ENCODE measurements around the gene SNX8.
"Not testable (repeated sequence)": the region's sequence is repeated elsewhere in the genome, so short reads cannot be mapped to it uniquely, and the experiment has no call there.

SNX8 gene

DNA sequence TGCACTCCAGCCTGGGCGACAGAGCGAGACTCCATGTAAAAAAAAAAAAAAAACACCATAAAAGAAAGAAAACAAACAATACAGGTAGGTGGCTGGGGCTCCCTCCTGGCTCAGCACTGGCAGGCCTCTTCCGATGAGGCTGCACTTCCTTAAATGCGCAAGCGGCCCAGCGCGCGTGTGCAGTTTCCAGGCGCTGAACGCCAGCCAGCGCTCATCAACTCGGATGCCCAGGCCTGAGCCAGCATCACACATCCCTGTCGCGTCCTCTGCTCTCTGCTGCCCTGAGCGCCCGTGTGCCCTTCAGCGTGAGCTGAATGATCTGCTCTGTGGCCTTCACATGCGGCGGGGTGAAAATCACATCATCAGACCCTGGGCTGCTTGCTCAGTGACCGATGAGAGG, 40.4 kb downstream of the SNX8 start:
- DNase-seq (ENCODE audit: extremely low read depth, insufficient read length), result no peak
- H3K27me3 ChIP-seq (replicated peaks; ENCODE audit: control insufficient read depth, insufficient read depth, low read length), result no peaks in the 10 kb centered on the region
- no peak for TF ChIP-seq CTCF (IDR thresholded peaks at IDR 0.05; ENCODE audit: insufficient read depth, low read length, poor library complexity, severe bottlenecking)
- peaks cover 19% of the 10 kb centered on the region for H3K36me3 ChIP-seq (ENCODE audit: control insufficient read depth, insufficient read depth, low read length)
- no peak overlapping the region for H3K4me3 ChIP-seq (replicated peaks; ENCODE audit: low read depth, low read length)

- DNase-seq (ENCODE audit: extremely low read depth, insufficient read length), result no peak
- TF ChIP-seq CTCF (IDR thresholded peaks at IDR 0.05; ENCODE audit: insufficient read depth, low read length, poor library complexity, severe bottlenecking), result no peak
- H3K4me3 ChIP-seq (replicated peaks; ENCODE audit: low read depth, low read length), result no peak overlapping the region
- H3K36me3 ChIP-seq (ENCODE audit: control insufficient read depth, insufficient read depth, low read length), result peaks cover 19% of the 10 kb centered on the region
- H3K27me3 ChIP-seq (replicated peaks; ENCODE audit: control insufficient read depth, insufficient read depth, low read length), result no peaks in the 10 kb centered on the region
These were observed 42.2 kb downstream of the SNX8 start for GRCh38 chr7:2272031-2272430.

GRCh38 chr7:2271273-2272026, 42.8 kb downstream of the SNX8 start:
- no peak for DNase-seq (ENCODE audit: extremely low read depth, insufficient read length)
- H3K36me3 ChIP-seq (ENCODE audit: control insufficient read depth, insufficient read depth, low read length), result peaks cover 17% of the 10 kb centered on the region
- H3K4me3 ChIP-seq (replicated peaks; ENCODE audit: low read depth, low read length), result no peak overlapping the region
- H3K27me3 ChIP-seq (replicated peaks; ENCODE audit: control insufficient read depth, insufficient read depth, low read length), result no peaks in the 10 kb centered on the region
- no peak for TF ChIP-seq CTCF (IDR thresholded peaks at IDR 0.05; ENCODE audit: insufficient read depth, low read length, poor library complexity, severe bottlenecking)

GRCh38 chr7:2270495-2270894, 43.7 kb downstream of the SNX8 start:
- H3K36me3 ChIP-seq (ENCODE audit: control insufficient read depth, insufficient read depth, low read length), result peaks cover 17% of the 10 kb centered on the region
- DNase-seq (ENCODE audit: extremely low read depth, insufficient read length), result no peak
- H3K4me3 ChIP-seq (replicated peaks; ENCODE audit: low read depth, low read length), result no peak overlapping the region
- TF ChIP-seq CTCF (IDR thresholded peaks at IDR 0.05; ENCODE audit: insufficient read depth, low read length, poor library complexity, severe bottlenecking), result no peak
- no peaks in the 10 kb centered on the region for H3K27me3 ChIP-seq (replicated peaks; ENCODE audit: control insufficient read depth, insufficient read depth, low read length)

DNA sequence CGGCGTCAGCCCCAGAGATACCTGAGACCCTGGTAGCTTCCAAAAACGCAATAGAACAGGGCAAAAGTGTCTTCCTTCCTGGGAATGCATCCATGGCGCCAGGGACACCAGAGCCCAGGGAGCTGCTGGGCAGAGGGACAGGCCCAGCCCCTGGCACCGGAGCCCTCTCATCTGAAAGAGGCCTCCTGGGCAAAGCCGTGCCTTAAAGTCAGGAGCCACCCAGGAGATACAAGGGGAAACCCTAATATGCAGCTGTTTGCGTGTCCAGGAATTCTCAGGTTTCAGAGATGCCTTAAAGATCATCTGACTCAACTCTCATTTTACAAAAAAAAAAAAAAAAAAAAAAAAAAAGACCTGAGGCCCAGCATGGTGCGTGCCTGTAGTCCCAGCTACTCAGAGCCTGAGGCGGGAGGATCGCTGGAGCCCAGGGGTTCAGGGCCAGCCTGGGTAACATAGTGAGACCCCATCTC, 44.2 kb downstream of the SNX8 start:
- DNase-seq (ENCODE audit: extremely low read depth, insufficient read length), result no peak
- TF ChIP-seq CTCF (IDR thresholded peaks at IDR 0.05; ENCODE audit: insufficient read depth, low read length, poor library complexity, severe bottlenecking), result no peak
- Histone ChIP-seq H3K36me3 (ENCODE audit: control insufficient read depth, insufficient read depth, low read length) (peaks cover 17% of the 10 kb centered on the region), H3K27me3 (replicated peaks; ENCODE audit: control insufficient read depth, insufficient read depth, low read length) (no peaks in the 10 kb centered on the region), H3K4me3 (replicated peaks; ENCODE audit: low read depth, low read length) (no peak overlapping the region)

- H3K4me3 ChIP-seq (replicated peaks; ENCODE audit: low read depth, low read length); H3K27me3 ChIP-seq (replicated peaks; ENCODE audit: control insufficient read depth, insufficient read depth, low read length); DNase-seq (ENCODE audit: extremely low read depth, insufficient read length): not testable (repeated sequence)
- peaks cover 12% of the 10 kb centered on the region for H3K36me3 ChIP-seq (ENCODE audit: control insufficient read depth, insufficient read depth, low read length)
These were observed 44.9 kb downstream of the SNX8 start for GRCh38 chr7:2269089-2269990.

All from GM06990 (cell line).